Spleen (tissue), 7 donors: Measurements from ENCODE around the gene FKBP4.

Experiments used
- CTCF ChIP-seq, 11 experiments: fragments of 200-600 bp in 7 of 11; fragments of 450-650 bp in 4 of 11; sonication (generic) in 4 of 11; IDR thresholded peaks in 8 of 11; conservative IDR thresholded peaks in 3 of 11; 1 replicate in 7 of 11; 2 replicates in 4 of 11; pipeline versions ENCODE4 v1.4.0 to v1.8.0; 2016 to 2021; ENCODE audit warnings: antibody characterized with exemption in 11 of 11, inconsistent platforms in 4 of 11, mild to moderate bottlenecking in 1 of 11
- POLR2A ChIP-seq, 3 donors: fragments of 450-650 bp; IDR thresholded peaks; one replicate each; pipeline ENCODE4 v1.5.1; 2017; ENCODE audit warnings: antibody characterized with exemption in 3 of 3, mild to moderate bottlenecking in 1 of 3
- POLR2AphosphoS5 ChIP-seq, 3 donors: sonication (generic); formaldehyde crosslinking; IDR thresholded peaks; one replicate each; pipeline ENCODE4 v1.5.1; 2017; ENCODE audit warnings: antibody characterized with exemption in 3 of 3
- donor health status: DM: no; HTN: no; CAD: no; lungs with moderate emphysema.
- donor health status: DM: no; HTN: no; CAD: no.
- donor health status: DM: no; HTN: no; CAD: no.

GRCh38 chr12:2768224-2768961 is 26.4 kb upstream of the FKBP4 start:
- TF ChIP-seq POLR2A (IDR thresholded peaks at IDR 0.05) (no peak), CTCF (IDR thresholded peaks at IDR 0.05 in 8 of 11, conservative IDR thresholded peaks at IDR 0.05 in 3 of 11) (no peak), POLR2AphosphoS5 (IDR thresholded peaks at IDR 0.05) (no peak)
